Left renal cortex interstitium (tissue), 4 donors: ENCODE results near the gene ABTB2. TPM values are rescaled to one million over a fixed set of nuclear protein-coding genes. Genes with fewer than 3 reads are reported as not detected.
"Not testable (repeated sequence)": the region's sequence is repeated elsewhere in the genome, so short reads cannot be mapped to it uniquely, and the experiment has no call there.

ENCODE experiments used
- DNase-seq, 4 donors: peaks; one replicate each; pipeline ENCODE4 v3.0.0-alpha.2; 2013; ENCODE audit warnings: low read depth in 4 of 4, low spot score in 2 of 4, missing footprints in 1 of 4
- polyA plus RNA-seq, 4 donors: library from polyadenylated mRNA; unstranded; fragments of 120-200 nt; gene quantifications; one replicate each; pipeline ENCODE4 v1.2.1, GENCODE V29; 2013; ENCODE audit not compliant: insufficient read length in 4 of 4

The ABTB2 gene
- 10 to 100 TPM in 1 of 4 donors, 1 to 10 TPM in 3; 6.4 to 12.9 (median 8.8) TPM for polyA plus RNA-seq

GRCh38 chr11:34357701-34358257 is at the start of gene ABTB2:
TSS of gene ABTB2 (minus strand) at chr11:34358010.
- peak; percentile 80 to 94 (median 92) for DNase-seq

- DNase-seq, result no peak
These were observed 49.5 kb upstream of the ABTB2 start for GRCh38 chr11:34407121-34407813.

GRCh38 chr11:34406413-34406812 is 48.6 kb upstream of the ABTB2 start:
- no peak for DNase-seq

GRCh38 chr11:34405079-34405858 is 47.5 kb upstream of the ABTB2 start:
- DNase-seq, result no peak

GRCh38 chr11:34404280-34404679 is 46.5 kb upstream of the ABTB2 start:
- DNase-seq, result no peak

- no peak for DNase-seq
These were observed 45.6 kb upstream of the ABTB2 start for GRCh38 chr11:34403431-34403830.

- no peak for DNase-seq
These were observed 40.0 kb upstream of the ABTB2 start for GRCh38 chr11:34397811-34398210.

GRCh38 chr11:34397120-34397519 is 39.3 kb upstream of the ABTB2 start:
- DNase-seq, result no peak

- DNase-seq, result no peak
These were observed 38.2 kb upstream of the ABTB2 start for GRCh38 chr11:34395916-34396550.

- no peak for DNase-seq
These were observed 37.0 kb upstream of the ABTB2 start for GRCh38 chr11:34394771-34395300.

- no peak for DNase-seq
These were observed 29.8 kb upstream of the ABTB2 start for GRCh38 chr11:34387653-34388052.

GRCh38 chr11:34386356-34386755 is 28.5 kb upstream of the ABTB2 start:
- not testable (repeated sequence) for DNase-seq

GRCh38 chr11:34382532-34383276 is 24.9 kb upstream of the ABTB2 start:
- DNase-seq, result no peak

GRCh38 chr11:34381775-34382174 is 24.0 kb upstream of the ABTB2 start:
- DNase-seq, result no peak

- DNase-seq, result no peak
These were observed 22.9 kb upstream of the ABTB2 start for GRCh38 chr11:34380696-34381095.

GRCh38 chr11:34379539-34379938 is 21.7 kb upstream of the ABTB2 start:
- DNase-seq, result no peak

- no peak for DNase-seq
These were observed 21.3 kb upstream of the ABTB2 start for GRCh38 chr11:34379079-34379478.

GRCh38 chr11:34373727-34374126 is 15.9 kb upstream of the ABTB2 start:
- DNase-seq, result no peak

- DNase-seq, result no peak
These were observed 8.7 kb upstream of the ABTB2 start for GRCh38 chr11:34366522-34366921.

- DNase-seq, result no peak
These were observed 6.3 kb upstream of the ABTB2 start for GRCh38 chr11:34364102-34364501.
